K562 (cell line): ENCODE results near the gene CTPS2. TPM values are rescaled to one million over a fixed set of nuclear protein-coding genes. Genes with fewer than 3 reads are reported as not detected.
A peak's percentile ranks its signal among the peaks of the same experiment; 100 is the strongest.

Experiments
- CBFA2T2 ChIP-seq: fragments of 450-650 bp; conservative IDR thresholded peaks from 2 replicates; pipeline ENCODE4 v1.6.1; 2017; ENCODE audit warnings: mild to moderate bottlenecking
- CREB3 ChIP-seq: fragments of 450-650 bp; conservative IDR thresholded peaks from 2 replicates; pipeline ENCODE4 v1.6.1; 2016; ENCODE audit warnings: missing genetic modification characterization, low read depth, mild to moderate bottlenecking, missing compliant biosample characterization, moderate library complexity
- E2F6 ChIP-seq, 2 experiments: IDR thresholded peaks; 2 replicates each; pipeline ENCODE4 v1.6.1; 2011; ENCODE audit warnings: borderline replicate concordance in 1 of 2, control low read depth in 1 of 2, low read depth in 1 of 2, low read length in 1 of 2, mild to moderate bottlenecking in 1 of 2, mixed read lengths in 1 of 2, moderate library complexity in 1 of 2; ENCODE audit not compliant: insufficient read depth in 1 of 2, insufficient read length in 1 of 2, poor library complexity in 1 of 2, severe bottlenecking in 1 of 2; ENCODE audit errors: extremely low read depth in 1 of 2
- FOS ChIP-seq: IDR thresholded peaks from 3 replicates; pipeline ENCODE4 v1.6.1; 2011; ENCODE audit not compliant: insufficient read length; ENCODE audit errors: extremely low read depth
- HDAC8 ChIP-seq: fragments of 450-650 bp; IDR thresholded peaks from 2 replicates; pipeline ENCODE4 v1.6.1; 2016; ENCODE audit warnings: mild to moderate bottlenecking, missing genetic modification characterization, moderate library complexity, missing compliant biosample characterization
- ILF3 ChIP-seq: fragments of 450-650 bp; IDR thresholded peaks from 2 replicates; pipeline ENCODE4 v1.6.1; 2018; ENCODE audit warnings: antibody characterized with exemption, mild to moderate bottlenecking, moderate library complexity, borderline replicate concordance
- LCOR ChIP-seq: sonication (generic); formaldehyde crosslinking; IDR thresholded peaks from 2 replicates; pipeline ENCODE4 v1.8.0; 2022; ENCODE audit warnings: mild to moderate bottlenecking, missing genetic modification reagents
- MAZ ChIP-seq, 2 experiments: fragments of 450-650 bp in 1 of 2; sonication (generic) in 1 of 2; formaldehyde crosslinking; IDR thresholded peaks in 1 of 2; conservative IDR thresholded peaks in 1 of 2; 2 replicates each; pipeline versions ENCODE4 v1.4.0 to v1.5.0; 2020; ENCODE audit warnings: mild to moderate bottlenecking in 1 of 2, missing genetic modification reagents in 1 of 2
- MXD1 ChIP-seq: fragments of 250-450 bp; sonication (Bioruptor Pico); IDR thresholded peaks from 2 replicates; pipeline ENCODE4 v1.8.0; 2021; ENCODE audit warnings: borderline replicate concordance, mild to moderate bottlenecking, moderate library complexity; ENCODE audit not compliant: poor library complexity, severe bottlenecking
- NR3C1 ChIP-seq: sonication (generic); formaldehyde crosslinking; IDR thresholded peaks from 2 replicates; pipeline ENCODE4 v1.8.1; 2022; ENCODE audit warnings: missing genetic modification reagents
- PATZ1 ChIP-seq: fragments of 250-450 bp; sonication (Bioruptor Pico); IDR thresholded peaks from 2 replicates; pipeline ENCODE4 v1.5.0; 2020; ENCODE audit warnings: mild to moderate bottlenecking, borderline replicate concordance
- POLR2H ChIP-seq: IDR thresholded peaks from 2 replicates; pipeline ENCODE4 v1.6.1; 2016; ENCODE audit warnings: missing genetic modification characterization, low read depth, mild to moderate bottlenecking, control low read depth, missing compliant biosample characterization, moderate library complexity
- TCFL5 ChIP-seq: fragments of 250-450 bp; sonication (Bioruptor Pico); conservative IDR thresholded peaks from 2 replicates; pipeline ENCODE4 v1.6.1; 2021; ENCODE audit warnings: mild to moderate bottlenecking, moderate library complexity, matching md5 sums
- ZBTB11 ChIP-seq, 3 experiments: fragments of 200-800 bp in 1 of 3; fragments of 250-450 bp in 1 of 3; fragments of 450-650 bp in 1 of 3; sonication (Bioruptor Pico) in 1 of 3; sonication (Bioruptor generic) in 1 of 3; formaldehyde crosslinking in 1 of 3; IDR thresholded peaks; 2 replicates each; pipeline versions ENCODE4 v1.6.1 to v1.8.0; 2016 to 2022; ENCODE audit warnings: mild to moderate bottlenecking in 2 of 3, missing genetic modification characterization in 2 of 3, missing compliant biosample characterization in 1 of 3, moderate library complexity in 1 of 3
- ZNF239 ChIP-seq: fragments of 250-450 bp; sonication (Bioruptor Pico); IDR thresholded peaks from 2 replicates; pipeline ENCODE4 v1.4.0; 2020; ENCODE audit warnings: mild to moderate bottlenecking
- polyA plus RNA-seq, 8 experiments: library from polyadenylated mRNA; depleted of rRNA in 4 of 8; stranded (reverse) in 5 of 8; unstranded in 3 of 8; fragments of >200 nt; fragmentation: Nextera tagmentation in 2 of 8; fragmentation: Illumina TruSeq in 1 of 8; extraction: Ambion mirVana in 2 of 8; extraction: Trizol in 1 of 8; gene quantifications; 2 replicates each; pipeline versions ENCODE4 v1.2.1 to v1.2.3, GENCODE V29; 2011 to 2014; ENCODE audit warnings: inconsistent platforms in 1 of 8, missing spikeins in 1 of 8
- total RNA-seq, 7 experiments: library from RNA; depleted of rRNA in 6 of 7; stranded (reverse); fragments of >200 nt in 6 of 7; fragmentation: Illumina TruSeq in 2 of 7; extraction: Trizol in 2 of 7; gene quantifications; 2 replicates each; pipeline versions ENCODE4 v1.2.1 to v1.2.3, GENCODE V29; 2011 to 2021; ENCODE audit warnings: low replicate concordance in 1 of 7

CTPS2 gene
- total and polyA plus RNA-seq, 9 of the 15 experiments (the other 6 are each of a cell fraction or from before 2014, with no cell fraction given) = 5.4 to 19.5 (median 14.1) TPM

- 0 out of 6 replicates have a peak, but pooled peaks of 1 of the 3 experiments have one; percentile 27 for TF ChIP-seq ZBTB11 (CRISPR knock-in tag; IDR thresholded peaks at IDR 0.05)
- TF ChIP-seq MXD1 (CRISPR knock-in tag) = no peak
- TF ChIP-seq TCFL5 (CRISPR knock-in tag) = peak; percentile 81
- TF ChIP-seq ILF3 = no peak
- no peak; the same call in 1 of the 2 replicates for TF ChIP-seq PATZ1 (CRISPR knock-in tag)
- no peak for TF ChIP-seq FOS
- TF ChIP-seq ZNF239 (CRISPR knock-in tag) = peak; percentile 81
- no peak for TF ChIP-seq CBFA2T2
- TF ChIP-seq LCOR (CRISPR knock-in tag) = no peak
- TF ChIP-seq CREB3 = peak; percentile 95
- TF ChIP-seq POLR2H (tag) = no peak
- no peak for TF ChIP-seq NR3C1 (CRISPR knock-in tag)
- TF ChIP-seq E2F6 (IDR thresholded peaks at IDR 0.05; ENCODE audit: borderline replicate concordance in 1 of 2, extremely low read depth in 1 of 2, insufficient read depth in 1 of 2, insufficient read length in 1 of 2, low read depth in 1 of 2, low read length in 1 of 2, poor library complexity in 1 of 2, severe bottlenecking in 1 of 2) = no peak
- TF ChIP-seq MAZ (CRISPR knock-in tag; conservative IDR thresholded peaks at IDR 0.05 in 1 of 2, IDR thresholded peaks at IDR 0.05 in 1 of 2) = peak in 1 of 2 experiments; percentile 51; a peak in 1 of 4 replicates
- no peak for TF ChIP-seq HDAC8
Measured at GRCh38 chrX:16585486-16586376, 126.7 kb downstream of the CTPS2 start (continued).
